CD4-positive, alpha-beta T cell treated with Interleukin-4 for 1 hour (primary cell): ENCODE data around the gene CA12.

Experiments
- DNase-seq, 2 donors: peaks; one replicate each; pipeline ENCODE4 v3.0.0-alpha.2; 2020 to 2022

Gene CA12

DNA sequence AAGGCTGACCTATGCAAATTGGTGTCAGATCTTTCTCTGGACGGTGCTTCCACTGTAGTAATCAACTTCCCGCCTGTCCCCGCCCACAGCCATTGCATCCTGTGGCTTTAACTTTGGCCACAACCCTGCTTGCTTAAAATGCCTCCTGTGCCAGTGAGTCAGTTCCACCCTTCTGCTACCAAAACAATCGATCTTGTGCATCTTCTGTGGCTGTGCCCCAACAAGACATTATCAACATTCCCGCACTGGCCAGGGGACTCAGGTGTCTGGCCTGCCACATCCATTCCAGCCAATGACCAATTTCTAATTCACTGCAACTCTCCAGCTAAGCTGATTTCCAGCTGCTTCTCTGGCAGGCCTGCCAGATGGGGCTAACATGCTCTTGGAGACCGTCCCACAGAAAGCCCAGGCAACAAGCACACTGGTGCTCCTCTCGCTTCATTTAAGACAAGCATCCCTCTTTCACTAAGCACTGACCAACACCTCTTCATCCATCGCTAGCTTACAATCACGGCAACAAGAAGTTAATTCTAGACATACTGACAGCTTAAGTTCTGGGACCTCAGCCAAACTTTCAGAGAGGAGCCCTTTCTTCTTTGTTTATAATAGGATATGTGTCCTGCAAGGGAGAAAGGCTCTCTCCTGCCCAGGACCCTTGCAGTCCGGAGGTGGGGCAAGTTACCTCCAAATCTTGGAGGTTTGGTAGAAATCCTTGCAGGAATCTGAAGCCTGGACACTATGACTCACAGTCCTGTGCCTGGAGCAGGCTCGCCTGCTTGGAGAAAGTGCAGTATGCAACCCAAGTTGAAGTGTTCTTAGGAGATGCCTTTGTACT lies 6.7 kb downstream of the CA12 start:
- DNase-seq, result peak in 1 of 2 donors; percentile 25

DNA sequence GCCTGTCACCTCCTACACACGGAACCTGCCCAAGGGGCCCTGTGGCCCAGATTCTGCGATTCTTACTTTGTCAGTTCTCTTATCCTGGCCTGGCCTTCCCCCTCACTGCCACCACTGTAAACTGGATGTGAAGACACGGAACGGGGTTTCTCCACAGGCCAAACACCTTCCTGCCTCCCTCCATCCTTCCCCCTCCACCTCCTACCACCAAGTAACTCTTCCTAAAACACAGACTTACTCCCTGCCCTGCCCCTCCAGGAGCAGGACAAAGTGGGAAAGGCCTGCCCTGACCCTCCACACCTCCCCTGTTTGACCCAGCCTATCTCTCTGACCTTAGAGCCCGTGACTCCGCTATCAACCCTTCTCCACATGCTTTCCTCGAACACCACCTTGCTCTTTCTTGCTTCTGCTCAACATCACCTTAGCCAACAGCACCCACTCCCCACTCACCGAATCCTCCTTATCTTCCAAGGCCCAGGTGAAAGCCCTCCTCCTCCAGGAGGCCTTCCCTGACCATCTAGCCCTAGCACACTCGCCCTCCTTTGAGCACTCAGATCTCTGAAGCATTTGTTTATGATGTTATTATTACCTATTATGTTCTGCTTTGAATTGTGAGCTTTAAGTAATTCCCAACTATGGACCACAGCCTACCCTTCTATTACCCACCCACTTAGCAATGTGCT lies 7.6 kb downstream of the CA12 start:
- no peak for DNase-seq

DNA sequence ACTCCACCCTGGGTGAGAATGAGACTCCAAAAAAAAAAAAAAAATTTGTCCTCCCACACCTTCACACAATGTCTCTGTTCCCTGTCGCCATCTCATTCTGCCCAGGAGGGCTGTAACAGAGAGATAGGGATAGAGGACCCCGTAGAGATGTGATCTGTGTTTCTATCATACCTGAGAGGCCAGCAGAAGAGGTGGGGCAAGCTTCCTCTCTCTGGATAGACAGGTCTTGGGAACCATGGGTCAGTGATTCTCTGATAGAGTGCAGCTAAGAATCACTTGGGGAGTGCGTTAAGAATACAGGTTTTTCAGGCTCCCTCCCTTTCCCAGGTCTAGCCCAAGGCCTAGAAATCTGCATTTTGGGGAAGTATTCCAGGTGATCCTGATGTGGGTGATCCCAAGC lies 8.3 kb downstream of the CA12 start:
- DNase-seq, result no peak

DNA sequence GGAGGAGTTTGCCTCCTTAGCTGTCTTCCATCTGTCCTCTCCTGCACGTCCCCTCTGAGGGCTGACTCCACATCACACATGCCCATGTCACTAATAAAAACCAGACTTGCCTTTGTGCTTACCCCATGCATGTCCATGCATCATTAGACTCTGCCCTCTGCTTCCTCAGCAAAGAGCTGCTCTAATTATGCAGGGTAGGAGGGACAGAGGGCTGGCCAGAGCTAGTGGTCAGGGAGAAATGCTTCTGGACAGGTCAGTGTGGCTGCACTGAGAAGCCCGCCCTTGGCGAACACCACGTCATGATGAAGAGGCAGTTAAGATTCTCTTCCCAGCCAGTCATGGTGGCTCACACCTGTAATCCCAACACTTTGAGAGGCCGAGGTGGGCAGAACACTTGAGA lies 8.9 kb downstream of the CA12 start:
- DNase-seq, result no peak

DNA sequence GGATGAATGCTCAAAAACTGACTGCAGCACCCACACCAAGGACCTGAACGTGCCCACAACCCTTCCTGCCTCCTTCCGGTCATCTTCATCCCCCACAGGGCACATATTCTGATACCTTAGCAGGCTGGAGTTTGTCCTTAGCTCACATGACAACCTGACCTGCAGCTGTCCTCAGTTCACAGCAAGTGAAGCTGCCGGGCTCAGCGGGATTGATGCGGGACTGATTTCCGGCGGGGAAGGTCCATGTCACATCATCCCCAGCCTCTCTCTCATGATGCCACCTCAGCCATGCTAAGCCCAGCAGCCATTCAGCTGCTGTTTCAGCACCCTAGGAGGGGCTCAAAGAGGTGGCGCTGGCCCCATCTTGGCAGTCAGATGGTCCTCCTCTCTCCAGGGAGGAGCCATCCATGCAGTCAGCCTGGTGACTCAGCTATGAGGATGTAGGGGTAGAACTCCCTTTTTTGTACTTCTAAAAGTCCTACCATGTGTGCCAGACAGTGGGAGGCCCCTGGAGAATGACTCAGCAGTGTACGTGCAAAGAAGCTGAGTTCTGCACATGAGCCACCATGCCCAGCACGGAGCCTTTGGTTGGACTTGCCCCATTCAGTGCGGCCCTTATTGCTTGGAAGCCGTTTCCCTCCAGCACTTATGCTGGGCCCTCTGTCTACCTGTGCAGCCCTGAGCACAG lies 9.5 kb downstream of the CA12 start:
- DNase-seq, result peak in 1 of 2 donors; percentile 15

GRCh38 chr15:63371297-63371918 lies 10.2 kb downstream of the CA12 start:
- DNase-seq, result no peak

DNA sequence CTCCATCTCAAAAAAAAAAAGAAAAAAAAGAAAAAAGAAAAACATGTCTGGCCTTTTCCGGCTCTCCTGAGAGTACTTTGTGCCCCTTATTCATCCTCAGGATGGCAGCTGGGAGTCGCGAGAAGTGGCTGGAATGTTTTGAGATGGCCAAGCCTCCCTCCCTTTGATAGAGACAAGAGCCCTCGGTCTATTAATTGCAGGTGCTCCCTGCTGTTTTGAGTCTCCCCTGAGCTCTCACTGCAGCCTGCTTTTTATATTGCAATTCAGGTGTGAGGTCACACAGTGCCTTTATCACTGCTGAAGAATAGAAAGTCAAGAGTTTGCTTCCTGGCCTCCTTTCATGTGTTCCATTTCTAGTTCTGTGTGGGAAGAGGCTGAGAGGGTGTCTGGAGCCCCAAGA lies 10.9 kb downstream of the CA12 start:
- DNase-seq, result no peak

- no peak for DNase-seq
These were observed 11.9 kb downstream of the CA12 start for GRCh38 chr15:63369781-63370180.

GRCh38 chr15:63369296-63369695 lies 12.3 kb downstream of the CA12 start:
- no peak for DNase-seq

GRCh38 chr15:63368503-63368902 lies 13.1 kb downstream of the CA12 start:
- DNase-seq, result no peak

DNA sequence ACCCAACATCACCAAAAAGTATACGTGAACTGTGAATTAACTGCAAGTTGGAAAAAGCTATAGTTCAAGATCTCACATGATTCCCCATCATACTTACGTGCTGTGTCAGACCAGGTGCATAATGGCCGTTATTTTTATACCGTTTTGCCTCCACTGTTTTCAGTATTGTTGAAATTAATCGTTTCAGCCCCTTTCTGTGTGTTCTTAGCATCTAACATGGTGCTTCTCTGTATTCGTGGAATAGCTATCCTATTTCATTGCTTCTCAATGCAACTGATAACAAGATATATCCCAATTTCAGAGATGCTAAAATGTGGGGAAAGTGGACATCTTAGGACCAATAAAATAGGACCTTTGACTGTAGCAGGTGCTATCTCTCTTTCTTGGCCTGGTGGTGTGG lies 13.7 kb downstream of the CA12 start:
- no peak for DNase-seq

GRCh38 chr15:63367390-63367789 lies 14.3 kb downstream of the CA12 start:
- DNase-seq, result no peak

DNA sequence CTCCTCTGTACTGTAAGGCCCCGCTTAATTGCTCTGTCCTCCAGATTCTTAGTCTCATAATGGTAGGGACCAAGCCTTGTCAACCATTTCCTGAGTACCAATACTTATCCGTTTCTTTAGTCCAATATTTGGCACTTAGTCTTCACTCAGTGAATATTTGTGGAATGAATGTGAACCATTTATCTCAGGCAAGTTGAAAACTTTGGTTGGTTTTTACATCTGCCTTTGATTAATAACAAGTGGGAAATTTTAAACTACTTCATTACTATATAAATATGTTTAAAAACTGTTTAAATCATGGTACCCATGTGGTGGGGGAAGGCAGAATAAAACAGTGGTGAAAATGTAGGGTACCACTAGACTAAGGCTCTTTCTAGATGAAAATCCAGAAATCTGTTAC lies 15.2 kb downstream of the CA12 start:
- no peak for DNase-seq

DNA sequence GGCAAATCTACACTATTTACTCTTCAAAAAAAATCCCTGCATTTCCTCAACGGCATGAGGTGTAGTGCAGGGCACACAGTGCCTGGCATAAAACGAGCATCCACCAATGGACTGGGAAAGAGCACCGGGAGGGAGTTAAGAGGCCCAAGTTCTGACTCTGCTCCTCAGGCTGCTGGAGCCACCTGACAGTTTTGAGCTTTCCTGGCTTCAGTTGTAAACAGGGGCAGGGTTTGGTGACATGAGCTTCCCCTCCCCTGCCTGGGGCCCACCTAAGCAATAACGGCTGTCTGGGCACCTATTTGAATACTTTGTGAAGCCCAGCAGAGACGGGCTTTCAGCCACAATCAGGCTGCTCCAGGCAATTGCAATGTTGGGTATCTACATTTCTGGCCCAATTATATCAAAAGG lies 16.4 kb downstream of the CA12 start:
- DNase-seq, result no peak

GRCh38 chr15:63364399-63365272 lies 17.0 kb downstream of the CA12 start:
- no peak for DNase-seq

GRCh38 chr15:63363292-63363691 lies 18.4 kb downstream of the CA12 start:
- DNase-seq, result no peak

DNA sequence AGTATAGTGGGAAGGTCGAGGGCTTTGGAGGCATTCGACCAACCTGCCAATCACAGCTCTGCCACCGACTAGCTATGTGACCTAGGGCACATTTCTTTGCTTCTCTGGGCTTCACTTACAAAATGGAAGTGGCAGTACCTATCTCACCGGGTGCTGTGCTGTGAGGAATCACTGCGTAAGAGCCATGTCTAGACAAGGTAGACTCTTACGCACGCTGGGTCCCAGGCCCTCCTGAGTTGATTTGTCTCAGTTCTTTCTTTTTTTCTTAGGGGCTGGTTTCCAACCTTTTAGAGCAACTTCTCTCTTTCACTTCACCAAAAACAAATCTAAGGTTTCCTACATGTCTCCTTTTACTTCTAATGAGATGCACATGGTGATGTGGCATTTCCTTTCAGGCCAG lies 18.8 kb downstream of the CA12 start:
- no peak for DNase-seq

GRCh38 chr15:63362196-63362595 lies 19.4 kb downstream of the CA12 start:
- DNase-seq, result no peak

GRCh38 chr15:63360170-63360569 lies 21.5 kb downstream of the CA12 start:
- no peak for DNase-seq

- no peak for DNase-seq
These were observed 23.2 kb downstream of the CA12 start for GRCh38 chr15:63358241-63359029.

DNA sequence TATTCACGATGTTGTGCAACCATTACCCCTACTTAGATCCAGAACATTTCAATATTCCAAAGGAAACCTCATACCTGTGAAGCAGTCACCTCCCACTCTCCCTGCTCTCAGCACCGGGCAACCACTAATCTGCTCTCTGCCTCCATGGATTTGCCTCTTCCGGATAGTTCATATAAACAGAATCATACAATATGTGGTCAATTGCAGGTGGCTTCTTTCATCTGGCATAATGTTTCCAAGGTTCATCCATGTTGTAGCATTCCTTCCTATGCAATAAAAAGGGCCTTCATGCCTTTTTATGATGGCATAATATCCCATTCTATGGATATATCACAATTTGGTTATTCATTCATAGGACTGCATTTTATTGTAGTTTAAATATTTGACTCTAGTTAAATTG lies 23.9 kb downstream of the CA12 start:
- DNase-seq, result no peak

DNA sequence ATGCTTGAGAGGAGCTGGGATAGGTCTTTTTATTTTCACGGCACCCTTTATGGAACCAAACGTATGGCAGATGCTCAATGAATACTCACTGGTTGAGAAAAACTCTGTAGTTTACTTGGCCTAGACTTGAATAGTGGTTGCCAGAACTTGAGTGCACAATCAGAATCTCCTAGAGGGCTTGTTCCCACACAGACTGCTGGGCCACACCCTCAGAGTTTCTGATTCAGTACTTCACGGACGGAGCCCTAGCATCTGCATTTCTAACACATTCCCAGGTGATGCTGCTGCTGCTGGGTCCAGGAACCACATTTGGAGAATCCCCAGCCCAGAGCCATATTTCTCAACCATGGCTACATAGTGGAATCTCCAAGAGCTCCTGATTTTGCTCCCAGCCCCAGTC lies 24.6 kb downstream of the CA12 start:
- DNase-seq, result no peak
